Medulla oblongata (tissue), 1 donor: ENCODE data around the gene RBM25.
A peak's percentile ranks its signal among the peaks of the same experiment; 100 is the strongest.
"Not testable (repeated sequence)": the region's sequence is repeated elsewhere in the genome, so short reads cannot be mapped to it uniquely, and the experiment has no call there.

Experiments used
- DNase-seq: peaks from one replicate; pipeline ENCODE4 v3.0.0-alpha.2; 2015; ENCODE audit errors: extremely low spot score

Gene RBM25

GRCh38 chr14:73058224-73058921 lies at the start of gene RBM25:
Gene RBM25, plus strand, starts transcription at chr14:73058534. Its CDS starts 13,108 bp downstream, at chr14:73071642.
- peak; percentile 99 for DNase-seq

- not testable (repeated sequence) for DNase-seq
Measured at GRCh38 chr14:73011189-73011588, 47.1 kb upstream of the RBM25 start.

- DNase-seq = peak; percentile 38
Measured at GRCh38 chr14:73014105-73014504, 44.2 kb upstream of the RBM25 start.

GRCh38 chr14:73015552-73015951 lies 42.8 kb upstream of the RBM25 start:
- DNase-seq = not testable (repeated sequence)

GRCh38 chr14:73016011-73016410 lies 42.3 kb upstream of the RBM25 start:
- not testable (repeated sequence) for DNase-seq

- DNase-seq = no peak
Measured at GRCh38 chr14:73022051-73022450, 36.3 kb upstream of the RBM25 start.

GRCh38 chr14:73025544-73025943 lies 32.8 kb upstream of the RBM25 start:
- no peak for DNase-seq

- DNase-seq = peak; percentile 13
Measured at GRCh38 chr14:73026243-73026844, 32.0 kb upstream of the RBM25 start.

- DNase-seq = peak; percentile 100
Measured at GRCh38 chr14:73026845-73027542, 31.3 kb upstream of the RBM25 start, which contains the start of gene ZFYVE1. Gene ZFYVE1, minus strand, starts transcription at chr14:73027106. Its CDS starts 2,598 bp downstream, at chr14:73024508.

GRCh38 chr14:73027546-73027945 lies 30.8 kb upstream of the RBM25 start:
- DNase-seq = no peak

- no peak for DNase-seq
Measured at GRCh38 chr14:73027984-73028383, 30.4 kb upstream of the RBM25 start.

- not testable (repeated sequence) for DNase-seq
Measured at GRCh38 chr14:73036706-73037450, 21.5 kb upstream of the RBM25 start.

- no peak for DNase-seq
Measured at GRCh38 chr14:73047808-73048207, 10.5 kb upstream of the RBM25 start.

GRCh38 chr14:73049428-73049827 lies 8.9 kb upstream of the RBM25 start:
- no peak for DNase-seq

- no peak for DNase-seq
Measured at GRCh38 chr14:73055251-73055650, 3.1 kb upstream of the RBM25 start.

- no peak for DNase-seq
Measured at GRCh38 chr14:73057944-73058223, 450 bp upstream of the RBM25 start.

- DNase-seq = no peak
Measured at GRCh38 chr14:73058922-73059673, 764 bp downstream of the RBM25 start.

GRCh38 chr14:73069585-73069984 lies 11.3 kb downstream of the RBM25 start:
- no peak for DNase-seq

GRCh38 chr14:73091044-73091443 lies 32.7 kb downstream of the RBM25 start:
- DNase-seq = no peak

GRCh38 chr14:73097421-73097820 lies 39.1 kb downstream of the RBM25 start:
- no peak for DNase-seq

- no peak for DNase-seq
Measured at GRCh38 chr14:73100334-73100733, 42.0 kb downstream of the RBM25 start.
